H1 (cell line): Measurements from ENCODE around the gene ELP1. TPM values are rescaled to one million over a fixed set of nuclear protein-coding genes. Genes with fewer than 3 reads are reported as not detected.

Experiments used
- ASH2L ChIP-seq: fragments of 200-600, 300-600 bp; sonication (generic); IDR thresholded peaks from one replicate; pipeline ENCODE4 v1.7.1; 2017; ENCODE audit warnings: low read length
- BCL11A ChIP-seq, 2 experiments: IDR thresholded peaks; one replicate each; pipeline ENCODE4 v1.6.1; 2011; ENCODE audit warnings: low read depth in 2 of 2, low read length in 2 of 2, mild to moderate bottlenecking in 2 of 2
- CBX8 ChIP-seq: fragments of 300-800, 300-1000 bp; sonication (generic); IDR thresholded peaks from 2 replicates; pipeline ENCODE4 v1.7.1; 2016; ENCODE audit warnings: low read depth, low read length, borderline replicate concordance
- CTBP2 ChIP-seq: IDR thresholded peaks from 2 replicates; pipeline ENCODE4 v1.7.0; 2011; ENCODE audit warnings: borderline replicate concordance, mild to moderate bottlenecking, moderate library complexity, mixed read lengths, low read length; ENCODE audit not compliant: insufficient read depth, insufficient read length
- CTCF ChIP-seq, 3 experiments: IDR thresholded peaks; 1 replicate in 2 of 3; 2 replicates in 1 of 3; pipeline versions ENCODE4 v1.5.1 to v1.6.1; 2011; ENCODE audit warnings: low read length in 3 of 3, mild to moderate bottlenecking in 3 of 3, inconsistent platforms in 2 of 3, low read depth in 1 of 3, moderate library complexity in 1 of 3; ENCODE audit not compliant: insufficient read depth in 1 of 3; ENCODE audit errors: control extremely low read depth in 1 of 3
- EZH2 ChIP-seq: fragments of 200-600 bp; sonication (generic); IDR thresholded peaks from 2 replicates; pipeline ENCODE4 v1.7.1; 2012; ENCODE audit warnings: low read depth, mild to moderate bottlenecking, moderate library complexity, low read length, inconsistent platforms; ENCODE audit not compliant: severe bottlenecking
- RFX5 ChIP-seq: IDR thresholded peaks from 2 replicates; pipeline ENCODE4 v1.6.1; 2011; ENCODE audit warnings: low read depth, low read length, improper control_type of control experiment, borderline replicate concordance
- TEAD4 ChIP-seq: IDR thresholded peaks from 2 replicates; pipeline ENCODE4 v1.6.1; 2012; ENCODE audit warnings: low read depth, low read length, inconsistent platforms, mixed read lengths
- polyA plus RNA-seq, 7 experiments: library from polyadenylated mRNA; depleted of rRNA in 3 of 7; stranded (reverse) in 5 of 7; unstranded in 2 of 7; fragments of >200 nt in 5 of 7; fragments of 200-250 nt in 2 of 7; gene quantifications; 1 replicate in 5 of 7; 2 replicates in 1 of 7; 4 replicates in 1 of 7; pipeline versions ENCODE4 v1.2.1 to v1.2.3, GENCODE V29; 2011 to 2013; ENCODE audit warnings: missing spikeins in 2 of 7, mixed read lengths in 2 of 7
- total RNA-seq: library from RNA; stranded (reverse); fragmentation: NEBNext Ultra II Directional; extraction: Animal tissue kit (Norgen Biotek cat#: 25700); gene quantifications from 2 replicates; pipeline ENCODE4 v1.2.1, GENCODE V29; 2021
- TF ChIP-seq, protein P1 (sequence below): fragments of 300-600 bp; sonication (generic); IDR thresholded peaks from 2 replicates; pipeline ENCODE4 v1.7.1; 2012; ENCODE audit warnings: low read length, moderate library complexity, mild to moderate bottlenecking, inconsistent platforms; ENCODE audit not compliant: insufficient replicate concordance

ELP1 gene
- total and polyA plus RNA-seq, 2 of the 8 experiments (the other 6 are each of a cell fraction or from before 2014, with no cell fraction given), result 13.9 to 31.3 TPM

GRCh38 chr9:108865037-108865436 lies 68.9 kb downstream of the ELP1 start (continued):
- TF ChIP-seq, protein P1, sequence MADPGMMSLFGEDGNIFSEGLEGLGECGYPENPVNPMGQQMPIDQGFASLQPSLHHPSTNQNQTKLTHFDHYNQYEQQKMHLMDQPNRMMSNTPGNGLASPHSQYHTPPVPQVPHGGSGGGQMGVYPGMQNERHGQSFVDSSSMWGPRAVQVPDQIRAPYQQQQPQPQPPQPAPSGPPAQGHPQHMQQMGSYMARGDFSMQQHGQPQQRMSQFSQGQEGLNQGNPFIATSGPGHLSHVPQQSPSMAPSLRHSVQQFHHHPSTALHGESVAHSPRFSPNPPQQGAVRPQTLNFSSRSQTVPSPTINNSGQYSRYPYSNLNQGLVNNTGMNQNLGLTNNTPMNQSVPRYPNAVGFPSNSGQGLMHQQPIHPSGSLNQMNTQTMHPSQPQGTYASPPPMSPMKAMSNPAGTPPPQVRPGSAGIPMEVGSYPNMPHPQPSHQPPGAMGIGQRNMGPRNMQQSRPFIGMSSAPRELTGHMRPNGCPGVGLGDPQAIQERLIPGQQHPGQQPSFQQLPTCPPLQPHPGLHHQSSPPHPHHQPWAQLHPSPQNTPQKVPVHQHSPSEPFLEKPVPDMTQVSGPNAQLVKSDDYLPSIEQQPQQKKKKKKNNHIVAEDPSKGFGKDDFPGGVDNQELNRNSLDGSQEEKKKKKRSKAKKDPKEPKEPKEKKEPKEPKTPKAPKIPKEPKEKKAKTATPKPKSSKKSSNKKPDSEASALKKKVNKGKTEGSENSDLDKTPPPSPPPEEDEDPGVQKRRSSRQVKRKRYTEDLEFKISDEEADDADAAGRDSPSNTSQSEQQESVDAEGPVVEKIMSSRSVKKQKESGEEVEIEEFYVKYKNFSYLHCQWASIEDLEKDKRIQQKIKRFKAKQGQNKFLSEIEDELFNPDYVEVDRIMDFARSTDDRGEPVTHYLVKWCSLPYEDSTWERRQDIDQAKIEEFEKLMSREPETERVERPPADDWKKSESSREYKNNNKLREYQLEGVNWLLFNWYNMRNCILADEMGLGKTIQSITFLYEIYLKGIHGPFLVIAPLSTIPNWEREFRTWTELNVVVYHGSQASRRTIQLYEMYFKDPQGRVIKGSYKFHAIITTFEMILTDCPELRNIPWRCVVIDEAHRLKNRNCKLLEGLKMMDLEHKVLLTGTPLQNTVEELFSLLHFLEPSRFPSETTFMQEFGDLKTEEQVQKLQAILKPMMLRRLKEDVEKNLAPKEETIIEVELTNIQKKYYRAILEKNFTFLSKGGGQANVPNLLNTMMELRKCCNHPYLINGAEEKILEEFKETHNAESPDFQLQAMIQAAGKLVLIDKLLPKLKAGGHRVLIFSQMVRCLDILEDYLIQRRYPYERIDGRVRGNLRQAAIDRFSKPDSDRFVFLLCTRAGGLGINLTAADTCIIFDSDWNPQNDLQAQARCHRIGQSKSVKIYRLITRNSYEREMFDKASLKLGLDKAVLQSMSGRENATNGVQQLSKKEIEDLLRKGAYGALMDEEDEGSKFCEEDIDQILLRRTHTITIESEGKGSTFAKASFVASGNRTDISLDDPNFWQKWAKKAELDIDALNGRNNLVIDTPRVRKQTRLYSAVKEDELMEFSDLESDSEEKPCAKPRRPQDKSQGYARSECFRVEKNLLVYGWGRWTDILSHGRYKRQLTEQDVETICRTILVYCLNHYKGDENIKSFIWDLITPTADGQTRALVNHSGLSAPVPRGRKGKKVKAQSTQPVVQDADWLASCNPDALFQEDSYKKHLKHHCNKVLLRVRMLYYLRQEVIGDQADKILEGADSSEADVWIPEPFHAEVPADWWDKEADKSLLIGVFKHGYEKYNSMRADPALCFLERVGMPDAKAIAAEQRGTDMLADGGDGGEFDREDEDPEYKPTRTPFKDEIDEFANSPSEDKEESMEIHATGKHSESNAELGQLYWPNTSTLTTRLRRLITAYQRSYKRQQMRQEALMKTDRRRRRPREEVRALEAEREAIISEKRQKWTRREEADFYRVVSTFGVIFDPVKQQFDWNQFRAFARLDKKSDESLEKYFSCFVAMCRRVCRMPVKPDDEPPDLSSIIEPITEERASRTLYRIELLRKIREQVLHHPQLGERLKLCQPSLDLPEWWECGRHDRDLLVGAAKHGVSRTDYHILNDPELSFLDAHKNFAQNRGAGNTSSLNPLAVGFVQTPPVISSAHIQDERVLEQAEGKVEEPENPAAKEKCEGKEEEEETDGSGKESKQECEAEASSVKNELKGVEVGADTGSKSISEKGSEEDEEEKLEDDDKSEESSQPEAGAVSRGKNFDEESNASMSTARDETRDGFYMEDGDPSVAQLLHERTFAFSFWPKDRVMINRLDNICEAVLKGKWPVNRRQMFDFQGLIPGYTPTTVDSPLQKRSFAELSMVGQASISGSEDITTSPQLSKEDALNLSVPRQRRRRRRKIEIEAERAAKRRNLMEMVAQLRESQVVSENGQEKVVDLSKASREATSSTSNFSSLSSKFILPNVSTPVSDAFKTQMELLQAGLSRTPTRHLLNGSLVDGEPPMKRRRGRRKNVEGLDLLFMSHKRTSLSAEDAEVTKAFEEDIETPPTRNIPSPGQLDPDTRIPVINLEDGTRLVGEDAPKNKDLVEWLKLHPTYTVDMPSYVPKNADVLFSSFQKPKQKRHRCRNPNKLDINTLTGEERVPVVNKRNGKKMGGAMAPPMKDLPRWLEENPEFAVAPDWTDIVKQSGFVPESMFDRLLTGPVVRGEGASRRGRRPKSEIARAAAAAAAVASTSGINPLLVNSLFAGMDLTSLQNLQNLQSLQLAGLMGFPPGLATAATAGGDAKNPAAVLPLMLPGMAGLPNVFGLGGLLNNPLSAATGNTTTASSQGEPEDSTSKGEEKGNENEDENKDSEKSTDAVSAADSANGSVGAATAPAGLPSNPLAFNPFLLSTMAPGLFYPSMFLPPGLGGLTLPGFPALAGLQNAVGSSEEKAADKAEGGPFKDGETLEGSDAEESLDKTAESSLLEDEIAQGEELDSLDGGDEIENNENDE, result no peak
- TF ChIP-seq EZH2 (no peak), TEAD4 (no peak), CBX8 (no peak), RFX5 (no peak), CTBP2 (no peak), CTCF (IDR thresholded peaks at IDR 0.05; ENCODE audit: control extremely low read depth in 1 of 3, insufficient read depth in 1 of 3, low read depth in 1 of 3, low read length in 3 of 3) (no peak), ASH2L (no peak), BCL11A (IDR thresholded peaks at IDR 0.05; ENCODE audit: low read depth in 2 of 2, low read length in 2 of 2) (no peak)
- TF ChIP-seq, all 59 proteins: peak for 0
